HG03103 (cell line): ENCODE measurements around the gene OLFML2A.

ENCODE experiments used
- ATAC-seq: cut with Tn5 transposase; IDR thresholded peaks from one replicate; pipeline ENCODE4 v1.9.1; 2021; ENCODE audit warnings: low read depth; ENCODE audit not compliant: unreplicated experiment

The OLFML2A gene

GRCh38 chr9:124774129-124774978 lies 2.6 kb upstream of the OLFML2A start:
- ATAC-seq = no peak

DNA sequence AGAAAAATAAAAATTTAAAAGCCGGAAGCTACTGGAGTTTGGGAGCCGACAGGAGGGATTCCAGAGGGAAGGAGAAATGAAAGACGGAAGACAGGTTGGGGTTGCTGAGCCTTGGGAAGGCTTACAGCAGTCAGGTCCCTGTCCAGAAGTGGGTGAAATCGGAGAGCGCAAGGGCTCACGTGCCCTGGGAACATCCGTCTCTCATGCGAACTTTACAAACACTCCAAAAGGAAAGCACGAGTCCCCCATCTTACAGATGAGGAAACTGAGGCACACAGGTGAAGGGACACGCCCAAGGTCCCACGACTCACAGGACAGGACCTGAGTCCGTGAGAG lies 347 bp upstream of the OLFML2A start:
- ATAC-seq = no peak

DNA sequence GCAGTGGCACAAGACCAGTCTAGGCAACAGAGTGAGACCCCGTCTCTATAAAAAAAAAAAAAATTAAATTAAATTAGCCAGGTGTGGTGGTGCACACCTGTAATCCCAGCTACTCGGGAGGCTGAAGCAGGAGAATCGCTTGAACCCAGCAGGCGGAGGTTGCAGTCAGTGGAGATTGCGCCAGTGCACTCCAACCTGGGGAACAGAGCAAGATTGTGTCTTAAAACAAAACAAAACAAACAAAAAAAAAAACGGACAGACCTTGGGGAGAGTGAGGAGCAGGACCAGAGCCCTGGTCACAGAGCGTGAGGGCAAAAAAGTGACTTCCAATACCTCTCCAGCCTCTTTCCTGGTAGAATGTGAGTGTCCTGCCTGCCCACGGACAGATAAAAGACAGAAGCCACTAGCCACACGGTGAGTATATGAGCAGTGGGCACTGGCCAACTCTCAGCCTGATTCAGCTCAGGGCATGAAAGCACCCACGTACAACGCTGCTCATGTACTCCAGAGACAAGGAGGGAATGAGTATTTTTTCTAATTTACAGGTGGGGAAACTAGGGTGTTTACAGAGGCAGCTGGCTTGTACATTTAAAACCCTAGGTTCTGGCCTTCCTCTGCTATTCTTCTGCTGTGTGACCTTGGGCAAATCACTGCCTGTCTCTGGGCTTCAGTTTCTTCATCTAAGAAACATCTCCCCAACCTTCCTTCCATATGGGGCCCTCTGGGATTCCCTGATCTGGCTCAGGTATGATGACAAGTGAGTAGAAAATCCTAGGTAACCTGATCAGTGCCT lies 1.8 kb downstream of the OLFML2A start:
- no peak for ATAC-seq

DNA sequence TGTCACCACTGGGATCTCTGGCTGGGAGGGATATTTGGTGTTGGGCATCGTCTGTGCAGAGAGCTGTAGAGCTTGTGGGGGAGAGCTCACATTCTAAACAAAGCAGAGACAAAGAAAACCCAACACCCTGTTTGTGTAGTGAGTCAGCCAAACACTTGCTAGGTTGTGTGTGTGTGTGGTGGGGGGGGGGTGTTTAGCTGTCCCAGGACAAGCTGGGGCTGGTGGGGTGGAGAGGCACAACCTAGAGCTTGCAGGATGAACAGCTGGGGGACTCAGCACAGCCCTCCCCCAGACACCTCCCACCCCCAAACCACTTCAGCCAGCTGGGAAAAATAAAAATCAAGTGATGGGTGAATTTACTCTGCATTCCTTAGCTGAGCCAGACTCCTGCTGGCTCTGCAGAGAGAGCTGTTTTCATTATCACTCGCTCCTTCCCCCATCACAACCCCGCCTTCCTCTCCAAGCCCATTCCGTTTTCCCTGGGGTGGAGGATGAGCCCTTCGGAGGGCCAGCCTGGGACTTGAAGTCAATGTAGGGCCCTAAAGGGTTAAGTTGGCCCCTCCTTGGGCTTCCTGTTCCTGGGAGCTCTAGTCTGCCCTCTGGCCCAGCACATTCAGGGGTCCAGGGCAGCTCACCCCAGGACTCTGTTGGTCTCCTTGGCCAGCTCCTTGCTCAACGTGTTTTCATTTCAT lies 2.6 kb downstream of the OLFML2A start:
- ATAC-seq = no peak

DNA sequence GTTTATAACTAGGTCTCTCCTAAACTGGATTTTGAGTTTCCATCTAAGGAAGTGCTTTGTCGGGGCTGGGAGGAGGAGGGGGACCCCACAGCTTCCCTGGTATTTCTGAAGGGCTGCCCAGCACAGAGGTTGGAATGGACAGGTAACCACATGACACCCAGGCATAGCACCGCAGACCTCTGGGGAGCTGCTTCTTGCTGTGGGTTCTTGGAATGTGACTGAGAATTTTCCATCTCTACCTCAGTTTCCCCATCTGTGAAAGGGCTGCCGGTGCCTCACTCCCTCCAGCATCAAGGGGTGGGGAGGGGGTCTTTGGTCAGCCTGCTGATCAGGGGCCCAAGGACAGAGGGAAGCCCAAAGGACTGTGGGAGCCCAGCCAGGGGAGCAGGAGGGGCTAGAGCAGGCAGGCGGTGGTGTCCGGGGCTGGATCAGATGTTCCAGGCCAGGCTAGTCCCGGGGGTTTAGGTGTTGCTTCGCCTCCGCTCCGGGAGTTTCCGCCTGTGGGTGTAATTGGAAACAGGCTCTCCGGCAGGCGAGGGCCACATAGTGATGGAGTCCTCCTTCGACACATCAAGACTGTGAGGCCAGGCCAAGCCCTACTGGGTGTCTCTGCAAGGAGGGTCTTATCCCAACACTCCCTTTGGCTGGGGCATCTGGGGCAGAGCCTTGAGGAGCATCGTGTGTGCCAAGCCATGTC lies 3.3 kb downstream of the OLFML2A start:
- ATAC-seq = no peak

DNA sequence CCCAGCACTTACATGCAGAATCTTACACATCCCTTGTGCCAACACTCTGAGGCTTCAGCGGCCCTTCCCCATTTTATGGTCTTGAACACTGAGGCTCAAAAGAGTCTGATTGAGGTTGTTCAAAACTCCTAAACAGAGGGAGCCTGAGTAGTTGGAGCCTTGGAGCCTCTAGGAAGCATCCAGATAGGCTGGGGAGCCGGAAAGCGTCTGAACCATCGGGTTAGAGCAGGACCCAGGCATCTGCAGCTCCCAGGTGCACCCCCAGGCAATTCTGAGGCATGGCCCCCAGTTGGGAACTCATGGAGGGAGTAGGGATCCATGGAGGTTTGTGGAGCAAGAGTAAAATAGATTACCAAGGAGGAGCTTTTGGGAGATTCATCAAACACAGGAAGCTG lies 3.8 kb downstream of the OLFML2A start:
- no peak for ATAC-seq

GRCh38 chr9:124781967-124782660 lies 5.2 kb downstream of the OLFML2A start:
- ATAC-seq = no peak

DNA sequence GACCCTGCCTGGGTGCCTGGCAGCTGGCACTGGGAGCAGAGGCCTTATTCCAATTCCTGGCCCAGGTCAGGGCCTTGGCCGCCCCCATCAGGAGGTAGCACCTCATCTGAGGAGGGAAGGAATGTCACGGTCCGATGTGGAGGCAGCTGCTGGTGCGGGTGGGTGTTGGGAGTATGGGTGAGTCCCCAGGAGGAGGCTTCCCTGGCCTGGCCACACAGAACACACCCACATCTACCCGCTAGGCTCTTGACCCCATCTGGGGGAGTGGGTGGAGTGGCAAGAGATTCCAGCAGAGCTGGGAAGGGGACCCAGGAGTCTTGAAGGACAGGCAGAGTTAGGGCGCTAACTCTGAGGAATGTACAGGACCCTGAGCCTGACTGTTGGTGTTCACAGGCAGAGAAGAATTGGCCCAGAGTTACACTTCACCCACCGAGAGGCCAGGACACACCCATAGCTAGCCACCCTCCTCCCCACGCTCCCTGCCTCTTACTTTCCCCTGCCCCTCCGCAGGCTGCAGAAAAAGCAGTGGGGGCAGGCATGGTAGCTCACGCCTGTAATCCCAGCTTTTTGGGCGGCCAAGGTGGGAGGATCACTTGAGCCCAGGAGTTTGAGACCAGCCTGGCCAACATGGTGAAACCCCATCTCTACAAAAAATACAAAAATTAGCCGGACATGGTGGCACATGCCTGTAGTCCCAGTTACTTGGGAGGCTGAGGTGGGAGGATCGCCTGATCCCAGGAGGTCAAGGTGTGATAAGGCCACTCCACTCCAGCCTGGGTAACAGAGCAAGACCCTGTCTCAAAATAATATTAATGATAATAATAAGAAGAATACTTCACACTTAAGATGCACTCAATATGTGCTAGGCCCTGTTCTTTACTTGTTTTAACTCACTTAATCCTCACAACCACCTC lies 6.0 kb downstream of the OLFML2A start:
- ATAC-seq = no peak

DNA sequence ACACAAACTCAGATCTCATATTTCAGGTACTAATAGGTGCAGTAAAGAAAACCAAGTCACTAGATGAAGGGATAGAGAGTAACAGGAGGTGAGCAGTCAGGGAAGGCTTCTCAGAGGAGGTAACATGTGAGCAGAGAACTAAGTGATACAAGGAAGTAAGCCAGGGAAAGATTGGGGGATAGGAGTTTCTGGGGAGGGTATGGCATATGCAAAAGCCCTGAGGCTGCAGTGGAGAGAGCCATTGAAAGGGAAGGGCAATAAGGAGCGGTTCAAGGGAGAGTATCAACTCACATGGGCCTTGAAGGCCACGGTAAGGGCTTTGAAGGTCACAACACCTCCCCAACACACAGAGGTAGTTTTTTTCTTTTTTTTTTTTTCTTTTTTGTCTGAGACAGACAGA lies 6.9 kb downstream of the OLFML2A start:
- ATAC-seq = no peak

DNA sequence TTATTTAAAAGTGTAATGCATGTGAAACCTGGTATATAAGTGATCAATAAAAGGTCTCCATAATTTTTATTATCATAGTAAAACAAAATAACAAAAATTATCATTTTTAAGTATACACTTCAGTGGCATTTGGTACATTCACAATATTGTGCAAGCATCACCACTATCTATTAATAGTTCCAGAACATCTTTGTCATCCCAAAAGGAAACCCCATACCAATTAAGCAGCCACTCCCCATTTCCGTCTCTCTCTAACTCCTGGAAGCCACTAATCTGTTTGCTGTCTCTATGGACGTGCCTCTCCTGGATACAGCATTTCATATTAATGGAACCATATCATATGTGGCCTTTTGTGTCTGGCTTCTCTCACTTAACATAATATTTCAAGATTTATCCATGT lies 7.6 kb downstream of the OLFML2A start:
- no peak for ATAC-seq

GRCh38 chr9:124786881-124787573 lies 10.1 kb downstream of the OLFML2A start:
- ATAC-seq = no peak

DNA sequence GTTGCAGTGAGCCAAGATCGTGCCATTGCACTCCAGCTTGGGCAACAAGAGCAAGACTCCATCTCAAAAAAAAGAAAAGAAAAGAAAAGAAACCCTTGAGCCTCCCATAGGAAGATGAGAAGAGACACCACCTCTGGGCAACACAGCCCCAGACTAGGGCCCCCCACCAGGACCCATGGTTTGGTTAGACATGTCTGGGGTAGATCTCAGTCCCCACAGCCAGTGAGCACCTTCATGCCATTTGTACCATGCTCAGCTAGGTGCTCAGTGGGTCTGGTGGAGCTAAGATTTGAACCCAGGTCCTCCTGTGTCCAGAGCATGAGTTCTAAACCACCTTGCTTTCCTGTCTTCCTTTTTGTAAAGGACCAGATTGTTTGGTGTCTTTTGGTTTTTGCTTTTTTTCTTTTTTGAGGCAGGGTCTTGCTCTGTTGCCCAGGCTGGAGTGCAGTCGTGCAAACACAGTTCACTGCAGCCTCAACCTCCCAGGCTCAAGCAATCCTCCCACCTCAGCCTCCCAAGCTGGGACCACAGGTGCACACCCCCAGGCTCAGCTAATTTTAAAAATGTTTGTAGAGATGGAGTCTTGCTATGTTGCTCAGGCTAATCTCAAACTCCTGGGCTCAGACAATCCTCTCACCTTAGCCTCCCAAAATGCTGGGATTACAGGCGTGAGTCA lies 11.7 kb downstream of the OLFML2A start:
- ATAC-seq = no peak

DNA sequence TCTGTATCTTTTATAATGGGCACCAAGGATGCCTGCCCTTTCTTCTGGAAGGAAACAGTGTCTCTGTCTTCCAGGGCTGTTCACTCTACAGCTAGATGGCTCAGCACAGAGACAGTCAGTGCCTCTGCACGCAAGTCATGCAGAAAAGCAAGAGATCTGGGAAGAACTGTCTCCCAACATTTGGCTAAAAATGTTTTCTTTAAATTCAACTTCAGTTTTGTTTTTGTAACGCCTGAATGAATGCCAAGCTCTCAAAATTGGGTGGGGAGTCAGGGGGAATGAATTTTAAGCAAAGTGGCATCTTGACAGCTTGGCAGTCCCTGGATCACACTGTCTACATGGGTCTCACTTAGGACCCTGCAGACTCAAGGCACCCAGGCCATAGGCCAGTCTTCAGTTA lies 12.6 kb downstream of the OLFML2A start:
- no peak for ATAC-seq

GRCh38 chr9:124790301-124790700 lies 13.4 kb downstream of the OLFML2A start:
- ATAC-seq = no peak

- ATAC-seq = no peak
Measured at GRCh38 chr9:124790801-124791505, 14.0 kb downstream of the OLFML2A start.

GRCh38 chr9:124792257-124793014 lies 15.5 kb downstream of the OLFML2A start:
- ATAC-seq = no peak
